H9 (cell line): ENCODE measurements around the gene FAT1. TPM values are rescaled to one million over a fixed set of nuclear protein-coding genes. Genes with fewer than 3 reads are reported as not detected.
A peak's percentile ranks its signal among the peaks of the same experiment; 100 is the strongest.

Experiments
- DNase-seq: peaks from one replicate; pipeline ENCODE4 v3.0.0-alpha.2; 2017
- H2AFZ ChIP-seq: one replicate; pipeline ENCODE4 v1.6.1; 2013; ENCODE audit warnings: mild to moderate bottlenecking, low read length, control low read depth, moderate library complexity
- H2AK5ac ChIP-seq: 2 replicates; pipeline ENCODE4 v1.6.1; 2013; ENCODE audit warnings: low read length, control low read depth, mixed read lengths; ENCODE audit not compliant: insufficient read length
- H2BK120ac ChIP-seq: one replicate; pipeline ENCODE4 v1.6.1; 2013; ENCODE audit warnings: low read depth, mild to moderate bottlenecking, low read length, control low read depth, inconsistent platforms; ENCODE audit not compliant: poor library complexity, severe bottlenecking
- H2BK12ac ChIP-seq: 2 replicates; pipeline ENCODE4 v1.6.1; 2013; ENCODE audit warnings: low read length, control low read depth, mixed read lengths, low read depth; ENCODE audit not compliant: insufficient read length
- H2BK15ac ChIP-seq: 2 replicates; pipeline ENCODE4 v1.6.1; 2013; ENCODE audit warnings: low read depth, low read length, control low read depth
- H2BK20ac ChIP-seq: one replicate; pipeline ENCODE4 v1.6.1; 2013; ENCODE audit warnings: low read depth, mild to moderate bottlenecking, low read length, control low read depth, inconsistent platforms; ENCODE audit not compliant: poor library complexity, severe bottlenecking
- H2BK5ac ChIP-seq: 2 replicates; pipeline ENCODE4 v1.6.1; 2013; ENCODE audit warnings: low read length, control low read depth, mixed read lengths; ENCODE audit not compliant: insufficient read length
- H3K14ac ChIP-seq: 2 replicates; pipeline ENCODE4 v1.6.1; 2013; ENCODE audit warnings: low read length, control low read depth; ENCODE audit not compliant: insufficient read depth
- H3K18ac ChIP-seq: 2 replicates; pipeline ENCODE4 v1.6.1; 2013; ENCODE audit warnings: low read depth, mild to moderate bottlenecking, mixed read lengths, low read length, control low read depth; ENCODE audit not compliant: insufficient read length
- H3K23ac ChIP-seq: 2 replicates; pipeline ENCODE4 v1.6.1; 2013; ENCODE audit warnings: low read length, control low read depth, mixed read lengths, low read depth; ENCODE audit not compliant: insufficient read length
- H3K23me2 ChIP-seq: 2 replicates; pipeline ENCODE4 v1.6.1; 2013; ENCODE audit warnings: low read depth, mild to moderate bottlenecking, mixed read lengths, low read length, control low read depth; ENCODE audit not compliant: insufficient read length, poor library complexity, severe bottlenecking
- H3K27ac ChIP-seq: 2 replicates; pipeline ENCODE4 v1.5.1; 2013; ENCODE audit warnings: low read length, control low read depth, mixed read lengths, low read depth; ENCODE audit not compliant: insufficient read length
- H3K27me3 ChIP-seq: 2 replicates; pipeline ENCODE4 v1.6.1; 2013; ENCODE audit warnings: low read length, control low read depth, inconsistent platforms; ENCODE audit not compliant: insufficient read depth
- H3K4ac ChIP-seq: 2 replicates; pipeline ENCODE4 v1.6.1; 2013; ENCODE audit warnings: low read depth, mild to moderate bottlenecking, control low read depth, inconsistent platforms, low read length, moderate library complexity
- H3K4me1 ChIP-seq: 2 replicates; pipeline ENCODE4 v1.6.1; 2013; ENCODE audit warnings: low read length, control low read depth, inconsistent platforms; ENCODE audit not compliant: insufficient read depth
- H3K4me2 ChIP-seq: 2 replicates; pipeline ENCODE4 v1.6.1; 2013; ENCODE audit warnings: low read length, control low read depth, mixed read lengths; ENCODE audit not compliant: insufficient read length, insufficient read depth
- H3K56ac ChIP-seq: 2 replicates; pipeline ENCODE4 v1.6.1; 2013; ENCODE audit warnings: low read depth, mild to moderate bottlenecking, mixed read lengths, low read length, control low read depth; ENCODE audit not compliant: insufficient read length
- H3K79me1 ChIP-seq: 2 replicates; pipeline ENCODE4 v1.6.1; 2013; ENCODE audit warnings: low read depth, mild to moderate bottlenecking, moderate library complexity, low read length, control low read depth, inconsistent platforms; ENCODE audit not compliant: insufficient read depth, poor library complexity, severe bottlenecking
- H3K79me2 ChIP-seq: 2 replicates; pipeline ENCODE4 v1.6.1; 2013; ENCODE audit warnings: low read length, control low read depth, inconsistent platforms; ENCODE audit not compliant: insufficient read depth
- H3K9ac ChIP-seq: 2 replicates; pipeline ENCODE4 v1.6.1; 2013; ENCODE audit warnings: low read length, control low read depth, mixed read lengths; ENCODE audit not compliant: insufficient read length; ENCODE audit errors: extremely low read depth
- H3K9me3 ChIP-seq: one replicate; pipeline ENCODE4 v1.6.1; 2013; ENCODE audit warnings: low read depth, low read length, inconsistent platforms; ENCODE audit not compliant: control insufficient read depth
- H3T11ph ChIP-seq: one replicate; pipeline ENCODE4 v1.6.1; 2013; ENCODE audit warnings: mild to moderate bottlenecking, low read length, control low read depth, inconsistent platforms
- H4K20me1 ChIP-seq: one replicate; pipeline ENCODE4 v1.6.1; 2013; ENCODE audit not compliant: control insufficient read depth, insufficient read length, insufficient read depth
- H4K5ac ChIP-seq: 2 replicates; pipeline ENCODE4 v1.6.1; 2013; ENCODE audit warnings: low read depth, mild to moderate bottlenecking, mixed read lengths, low read length, control low read depth; ENCODE audit not compliant: insufficient read length
- H4K8ac ChIP-seq: replicated peaks from 2 replicates; pipeline ENCODE4 v1.6.1; 2013; ENCODE audit warnings: low read length, control low read depth, mixed read lengths, low read depth; ENCODE audit not compliant: insufficient read length
- H4K91ac ChIP-seq: 2 replicates; pipeline ENCODE4 v1.6.1; 2013; ENCODE audit warnings: low read depth, mild to moderate bottlenecking, moderate library complexity, mixed read lengths, low read length, control low read depth; ENCODE audit not compliant: insufficient read length
- H3K27ac Mint-ChIP-seq, 3 experiments: 2 replicates in 2 of 3; 3 replicates in 1 of 3; pipeline ENCODE4 v1.8.0; 2020 to 2021; ENCODE audit warnings: mixed read lengths in 3 of 3, mild to moderate bottlenecking in 1 of 3, moderate library complexity in 1 of 3
- H3K27me3 Mint-ChIP-seq: 2 replicates; pipeline ENCODE4 v1.8.0; 2021; ENCODE audit warnings: low read depth, mild to moderate bottlenecking, moderate library complexity, mixed read lengths
- H3K36me3 Mint-ChIP-seq, 3 experiments: 2 replicates in 2 of 3; 3 replicates in 1 of 3; pipeline ENCODE4 v1.8.0; 2020 to 2021; ENCODE audit warnings: low read depth in 3 of 3, mixed read lengths in 3 of 3; ENCODE audit not compliant: insufficient read depth in 1 of 3
- H3K4me1 Mint-ChIP-seq, 2 experiments: 2 replicates each; pipeline ENCODE4 v1.8.0; 2020; ENCODE audit warnings: mixed read lengths in 2 of 2
- H3K4me3 Mint-ChIP-seq, 2 experiments: 2 replicates in 1 of 2; 3 replicates in 1 of 2; pipeline ENCODE4 v1.8.0; 2020 to 2021; ENCODE audit warnings: mild to moderate bottlenecking in 2 of 2, mixed read lengths in 2 of 2, moderate library complexity in 1 of 2
- H3K9me3 Mint-ChIP-seq, 2 experiments: 2 replicates in 1 of 2; 3 replicates in 1 of 2; pipeline ENCODE4 v1.8.0; 2020; ENCODE audit warnings: mild to moderate bottlenecking in 2 of 2, mixed read lengths in 2 of 2, moderate library complexity in 1 of 2
- CTCF ChIP-seq: fragments of 200-600 bp; sonication (generic); conservative IDR thresholded peaks from 3 replicates; pipeline ENCODE4 v1.8.0; 2021; ENCODE audit warnings: antibody characterized with exemption, mild to moderate bottlenecking
- WGBS: extraction: QIAGEN DNeasy Blood & Tissue Kit; methylation state at CpG from one replicate; pipeline ENCODE4 v1.1.7; 2013; ENCODE audit warnings: missing lambda C conversion rate, low lambda C conversion rate, mixed read lengths; ENCODE audit not compliant: insufficient read length; ENCODE audit errors: extremely low coverage; 5-methylcytosine and 5-hydroxymethylcytosine counted together
- total RNA-seq: library from RNA; stranded (reverse); gene quantifications from 2 replicates; pipeline ENCODE4 v1.2.1, GENCODE V29; 2021

Gene FAT1
- total RNA-seq, 1 experiment from 2014 or later: 173 TPM

DNA sequence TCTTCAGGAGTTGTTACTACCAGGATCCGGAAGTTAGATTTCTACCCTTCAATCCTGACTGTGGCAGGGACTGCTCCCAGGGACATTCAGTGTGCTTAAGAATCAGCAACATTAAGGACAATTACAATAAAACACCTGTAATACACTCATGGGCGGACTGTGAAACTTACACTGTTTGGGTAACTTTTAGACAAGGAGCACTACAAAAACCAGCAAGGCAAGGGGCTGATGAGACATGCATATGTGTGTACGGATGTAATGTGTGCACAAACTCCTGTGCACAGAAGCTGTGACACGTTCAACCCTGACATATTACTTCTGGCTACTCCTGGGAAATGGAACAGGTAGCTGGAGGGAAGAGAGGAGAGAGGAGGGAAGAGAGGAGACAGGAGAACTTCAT is 75.8 kb downstream of the FAT1 start:
- no peak for TF ChIP-seq CTCF
- no peaks in the 10 kb centered on the region for H3K9me3 ChIP-seq

More for the DNA sequence above, 75.8 kb downstream of the FAT1 start:
- H2BK5ac ChIP-seq: no peak overlapping the region
- no peak overlapping the region for H2BK120ac ChIP-seq
- H3K79me2 ChIP-seq: peaks cover 5% of the 10 kb centered on the region; the same call in 1 of the 2 replicates
- no peak overlapping the region for H4K8ac ChIP-seq
- H4K20me1 ChIP-seq: no peaks in the 10 kb centered on the region
- H3K23ac ChIP-seq: no peak overlapping the region
- no peak overlapping the region for H2AFZ ChIP-seq
- no peak overlapping the region for H4K91ac ChIP-seq
- no peak overlapping the region for H3K4ac ChIP-seq
- H2BK12ac ChIP-seq: no peak overlapping the region
- Mint-ChIP-seq H3K9me3 (no peaks in the 10 kb centered on the region), H3K27ac (peak overlapping the region in 1 of 3 experiments; percentile 20; a peak in 3 of 7 replicates), H3K4me1 (peaks cover 40 to 44% of the 10 kb centered on the region in 2 experiments), H3K36me3 (peaks cover 11 to 31% (median 28%) of the 10 kb centered on the region in 3 experiments; a peak in 6 of 7 replicates), H3K27me3 (no peaks in the 10 kb centered on the region), H3K4me3 (no peak overlapping the region)
- no peak overlapping the region for H3K56ac ChIP-seq
- DNase-seq: no peak
- no peaks in the 10 kb centered on the region for H3K79me1 ChIP-seq
- H3K27me3 ChIP-seq: no peaks in the 10 kb centered on the region
- no peak overlapping the region for H2AK5ac ChIP-seq
- H2BK15ac ChIP-seq: no peak overlapping the region
- no peak overlapping the region for H4K5ac ChIP-seq
- no peak overlapping the region for H3K14ac ChIP-seq
- H3K18ac ChIP-seq: no peak overlapping the region
- WGBS: no CpG with 5 or more reads among the region's 4 CpGs
- no peak overlapping the region for H3K27ac ChIP-seq
- H3K9ac ChIP-seq: no peak overlapping the region
- H3K4me2 ChIP-seq: no peak overlapping the region
- peaks cover 19% of the 10 kb centered on the region; the same call in 1 of the 2 replicates for H3K4me1 ChIP-seq
- H2BK20ac ChIP-seq: no peak overlapping the region
- H3K23me2 ChIP-seq: no peaks in the 10 kb centered on the region
- no peak overlapping the region for H3T11ph ChIP-seq
